H7 (cell line): ENCODE measurements around the gene UPK3BL2. TPM values are rescaled to one million over a fixed set of nuclear protein-coding genes. Genes with fewer than 3 reads are reported as not detected.
"Not testable (repeated sequence)": the region's sequence is repeated elsewhere in the genome, so short reads cannot be mapped to it uniquely, and the experiment has no call there.

ENCODE experiments used
- DNase-seq: peaks from one replicate; pipeline ENCODE4 v3.0.0; 2012
- H3K27me3 ChIP-seq: 2 replicates; pipeline ENCODE4 v1.6.0; 2011; ENCODE audit warnings: mild to moderate bottlenecking, low read length; ENCODE audit not compliant: control insufficient read depth, insufficient read depth
- H3K36me3 ChIP-seq: replicated peaks from 2 replicates; pipeline ENCODE4 v1.5.1; 2011; ENCODE audit warnings: low read length; ENCODE audit not compliant: control insufficient read depth, insufficient read depth
- H3K4me3 ChIP-seq: 2 replicates; pipeline ENCODE4 v1.5.1; 2011; ENCODE audit warnings: low read depth, mild to moderate bottlenecking, control low read depth, low read length, moderate library complexity; ENCODE audit not compliant: insufficient read depth
- total RNA-seq: library from RNA; depleted of rRNA; stranded (reverse); fragments of >200 nt; shearing (Covaris generic); gene quantifications from 2 replicates; pipeline ENCODE4 v1.2.3, GENCODE V29; 2014

Gene UPK3BL2
- total RNA-seq, 1 experiment from 2014 or later = 4.0 TPM

- not testable (repeated sequence) for DNase-seq, H3K4me3 ChIP-seq, H3K27me3 ChIP-seq, H3K36me3 ChIP-seq
Measured at GRCh38 chr7:102545288-102545687, 1.8 kb upstream of the UPK3BL2 start.

- not testable (repeated sequence) for DNase-seq, H3K4me3 ChIP-seq, H3K27me3 ChIP-seq, H3K36me3 ChIP-seq
Measured at GRCh38 chr7:102544372-102544771, 876 bp upstream of the UPK3BL2 start.

DNA sequence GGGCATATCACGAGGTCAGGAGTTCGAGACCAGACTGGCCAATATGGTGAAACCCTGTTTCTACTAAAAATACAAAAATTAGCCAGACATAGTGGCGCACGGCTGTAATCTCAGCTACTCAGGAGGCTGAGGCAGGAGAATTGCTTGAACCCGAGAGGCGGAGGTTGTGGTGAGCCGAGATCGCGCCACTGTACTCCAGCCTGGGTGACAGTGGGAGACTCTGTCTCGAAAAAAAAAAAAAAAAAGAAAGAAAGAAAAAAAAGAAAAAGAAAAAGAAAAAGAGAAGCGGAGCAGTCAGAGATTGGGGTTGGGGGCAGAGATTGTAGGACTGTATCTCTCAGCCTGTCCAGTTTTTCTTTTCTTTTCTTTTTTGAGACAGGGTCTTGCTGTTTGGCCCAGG, 725 bp downstream of the UPK3BL2 start:
- not testable (repeated sequence) for H3K27me3 ChIP-seq, H3K36me3 ChIP-seq, H3K4me3 ChIP-seq, DNase-seq

DNA sequence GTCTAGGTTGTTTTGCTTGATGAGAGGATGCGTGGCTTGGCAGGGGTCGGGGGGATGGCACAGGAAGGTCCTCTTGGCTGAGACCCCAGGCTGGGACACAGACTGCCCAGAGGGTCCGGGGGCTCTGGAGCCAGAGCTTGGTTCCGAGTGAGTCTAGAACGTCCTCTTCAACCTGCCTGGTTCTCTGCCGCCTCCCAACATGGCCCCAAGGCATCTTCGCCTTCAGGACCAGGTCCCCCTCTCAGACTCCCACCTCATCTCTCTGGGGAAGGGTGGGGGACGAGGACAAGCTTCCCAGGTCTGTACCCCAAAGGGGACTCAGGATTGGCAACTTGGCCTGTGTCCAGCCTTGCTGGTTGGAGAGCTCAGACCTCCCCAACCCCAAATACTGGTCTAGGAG, 1.4 kb downstream of the UPK3BL2 start:
- DNase-seq, H3K4me3 ChIP-seq, H3K27me3 ChIP-seq, H3K36me3 ChIP-seq: not testable (repeated sequence)

DNA sequence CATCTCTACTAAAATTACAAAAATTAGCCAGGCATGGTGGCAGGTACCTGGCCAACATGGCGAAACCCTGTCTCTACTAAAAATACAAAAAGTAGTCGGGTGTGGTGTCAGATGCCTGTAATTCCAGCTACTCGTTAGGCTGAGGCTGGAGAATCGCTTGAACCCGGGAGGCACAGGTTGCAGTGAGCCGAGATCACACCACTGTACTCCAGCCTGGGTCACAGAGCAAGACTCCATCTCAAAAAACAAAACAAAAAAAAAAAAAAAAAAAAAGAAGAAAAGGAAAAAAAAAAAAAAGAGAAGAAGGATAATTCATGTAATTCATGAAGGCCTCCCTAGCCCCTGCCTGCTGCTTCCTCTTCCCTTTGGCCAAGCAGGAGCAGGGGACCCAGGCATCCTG, 2.9 kb downstream of the UPK3BL2 start:
- not testable (repeated sequence) for H3K36me3 ChIP-seq, H3K4me3 ChIP-seq, DNase-seq, H3K27me3 ChIP-seq

DNA sequence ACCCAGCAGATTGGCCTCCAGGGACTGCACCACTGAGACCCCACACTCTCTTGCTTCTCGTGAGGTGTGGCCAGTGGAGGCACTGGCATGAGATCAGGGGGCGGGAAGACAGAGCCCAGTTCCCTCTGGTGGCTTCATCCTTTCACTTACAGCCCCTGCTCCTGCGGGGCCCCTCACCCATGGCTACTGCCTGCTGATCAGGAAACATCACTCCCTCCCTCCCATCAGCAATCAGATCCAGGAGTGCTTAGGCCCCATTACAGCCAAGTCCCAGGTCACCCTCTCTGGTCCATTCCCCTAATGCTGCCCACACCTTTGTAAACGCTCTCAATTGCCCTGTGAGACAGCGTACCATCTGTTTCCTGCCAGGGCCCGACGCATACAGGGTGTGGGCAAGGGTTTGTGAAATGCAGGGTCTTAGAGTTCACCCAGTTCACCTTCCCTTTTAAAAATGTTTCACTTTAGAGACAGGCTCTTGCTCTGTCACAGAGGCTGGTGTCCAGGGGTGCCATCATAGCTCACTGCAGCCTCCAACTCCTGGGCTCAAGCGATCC, 8.4 kb downstream of the UPK3BL2 start:
- not testable (repeated sequence) for H3K27me3 ChIP-seq, H3K4me3 ChIP-seq, DNase-seq, H3K36me3 ChIP-seq

DNA sequence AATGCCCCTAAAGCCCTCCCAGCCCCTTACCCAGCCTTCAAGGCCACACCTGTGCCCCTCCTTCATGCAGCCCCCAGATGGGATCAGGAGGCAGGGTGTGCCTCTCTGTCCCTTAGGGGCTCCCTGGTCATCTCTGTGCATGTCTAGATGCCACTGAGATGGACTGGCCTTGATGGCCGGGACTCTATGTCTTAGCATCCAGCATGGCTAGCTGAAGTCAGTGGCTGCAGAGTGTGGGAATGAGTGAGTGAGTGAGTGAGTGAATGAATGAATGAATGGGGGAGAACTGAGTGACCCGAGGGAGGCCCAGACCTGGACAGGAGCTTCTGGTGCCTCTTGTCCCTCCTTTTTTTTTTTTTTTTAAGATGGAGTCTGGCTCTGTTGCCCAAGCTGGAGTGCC, 11.4 kb downstream of the UPK3BL2 start:
- not testable (repeated sequence) for H3K36me3 ChIP-seq, DNase-seq, H3K4me3 ChIP-seq, H3K27me3 ChIP-seq

- not testable (repeated sequence) for DNase-seq, H3K4me3 ChIP-seq, H3K36me3 ChIP-seq, H3K27me3 ChIP-seq
Measured at GRCh38 chr7:102531583-102531982, 11.9 kb downstream of the UPK3BL2 start.

- H3K36me3 ChIP-seq, DNase-seq, H3K27me3 ChIP-seq, H3K4me3 ChIP-seq: not testable (repeated sequence)
Measured at GRCh38 chr7:102527822-102528793, 15.4 kb downstream of the UPK3BL2 start.

GRCh38 chr7:102527182-102527581, 16.3 kb downstream of the UPK3BL2 start:
- not testable (repeated sequence) for H3K27me3 ChIP-seq, H3K36me3 ChIP-seq, DNase-seq, H3K4me3 ChIP-seq

- DNase-seq, H3K4me3 ChIP-seq, H3K36me3 ChIP-seq, H3K27me3 ChIP-seq: not testable (repeated sequence)
Measured at GRCh38 chr7:102524803-102525202, 18.7 kb downstream of the UPK3BL2 start.

DNA sequence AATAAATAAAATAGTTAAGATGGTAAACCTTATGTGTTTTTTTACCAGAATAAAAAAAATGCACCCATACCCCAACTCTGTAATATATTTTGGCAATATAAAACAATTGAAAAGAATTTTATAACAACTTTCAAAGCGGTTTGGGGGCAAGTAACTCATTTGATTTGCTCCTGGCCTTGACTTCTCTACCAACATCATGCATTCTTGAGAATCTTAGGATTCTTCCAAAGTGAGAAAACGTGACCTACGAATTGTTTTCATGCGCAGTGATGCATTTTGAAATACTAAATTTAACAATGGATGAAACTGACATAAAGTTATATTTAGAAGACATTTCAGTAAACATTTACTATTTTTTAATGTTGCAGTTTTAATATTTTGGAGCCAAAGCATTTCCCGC, 22.7 kb downstream of the UPK3BL2 start:
- not testable (repeated sequence) for H3K36me3 ChIP-seq, H3K27me3 ChIP-seq, H3K4me3 ChIP-seq, DNase-seq

GRCh38 chr7:102517550-102518147, 25.8 kb downstream of the UPK3BL2 start, which contains the start of gene RASA4B:
Gene RASA4B (minus strand): TSS chr7:102517777. CDS start chr7:102517710, 67 bp downstream.
- H3K27me3 ChIP-seq, DNase-seq, H3K36me3 ChIP-seq: not testable (repeated sequence)
- peak within 1 kb of the TSS; percentile 12; the same call in 1 of the 2 replicates for H3K4me3 ChIP-seq

DNA sequence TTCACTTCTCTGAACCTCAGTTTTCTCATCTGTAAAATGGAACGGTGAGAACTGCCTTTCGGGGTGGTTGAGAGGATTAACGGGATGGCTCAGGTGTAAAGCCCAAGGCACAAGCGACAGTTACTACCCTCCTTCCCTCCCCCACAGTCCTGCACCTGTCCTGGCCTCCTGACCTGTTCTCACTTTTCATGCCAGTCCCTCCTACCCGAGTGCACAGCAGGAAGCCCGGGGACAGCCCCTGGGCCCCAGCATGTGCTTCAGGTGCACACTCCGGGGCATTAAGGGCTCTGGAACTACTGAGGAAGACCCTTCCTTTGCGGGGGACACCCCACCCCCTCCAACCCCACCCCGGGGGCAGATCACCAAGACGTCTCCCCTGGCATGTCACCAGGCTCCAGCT, 26.5 kb downstream of the UPK3BL2 start:
- H3K36me3 ChIP-seq, DNase-seq, H3K27me3 ChIP-seq, H3K4me3 ChIP-seq: not testable (repeated sequence)

DNA sequence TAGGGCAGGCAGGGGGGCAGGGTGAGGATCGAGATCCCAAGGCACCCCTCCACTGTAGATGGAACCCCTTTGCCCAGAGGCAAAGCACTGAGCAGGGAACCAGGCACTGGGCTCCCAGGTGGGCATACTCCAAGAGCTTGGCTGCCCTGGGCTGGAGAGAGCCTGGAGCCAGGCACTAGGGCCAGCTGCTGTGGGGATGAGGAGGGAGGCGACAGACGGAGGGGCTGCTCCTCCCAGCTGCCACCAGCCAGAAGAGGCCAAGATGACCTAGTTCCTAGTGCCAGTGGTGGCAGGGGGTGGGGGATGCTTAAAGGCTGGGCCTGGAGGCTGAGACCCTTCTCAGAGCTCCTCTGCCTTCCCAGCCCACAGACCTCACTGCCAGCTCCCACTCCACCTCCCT, 27.6 kb downstream of the UPK3BL2 start:
- not testable (repeated sequence) for H3K4me3 ChIP-seq, DNase-seq, H3K27me3 ChIP-seq, H3K36me3 ChIP-seq
